Pancreas (tissue), 10 donors: ENCODE results near the gene MILR1. TPM values are rescaled to one million over a fixed set of nuclear protein-coding genes. Genes with fewer than 3 reads are reported as not detected.

Source experiments
- ATAC-seq, 4 donors: fragments of 200-7000 bp; cut with Tn5 transposase; one replicate each; pipeline versions ENCODE4 v1.8.0 to v1.9.1; 2020; ENCODE audit warnings: mild to moderate bottlenecking in 4 of 4, moderate library complexity in 4 of 4
- DNase-seq, 6 donors: peaks; one replicate each; pipeline ENCODE4 v3.0.0-alpha.2; 2020
- FAIRE-seq: peaks from 2 replicates; lab custom pipeline; 2012; peaks lifted over from hg19 to GRCh38; lab: Jason Lieb, UNC
- H3K27ac ChIP-seq, 4 donors: fragments of 200-600 bp; sonication (generic); 1 replicate in 3 of 4; 2 replicates in 1 of 4; pipeline versions ENCODE4 v1.5.0 to v1.8.0; 2020
- H3K27me3 ChIP-seq, 4 donors: fragments of 200-600 bp; one replicate each; pipeline ENCODE4 v1.8.0; 2021
- H3K36me3 ChIP-seq, 3 donors: fragments of 200-600 bp; sonication (generic) in 1 of 3; one replicate each; pipeline versions ENCODE4 v1.5.0 to v1.8.0; 2020 to 2021
- H3K4me1 ChIP-seq, 3 donors: fragments of 200-600 bp; one replicate each; pipeline ENCODE4 v1.8.0; 2021
- H3K4me3 ChIP-seq, 4 donors: fragments of 200-600 bp; sonication (generic) in 2 of 4; one replicate each; pipeline versions ENCODE4 v1.5.0 to v1.8.0; 2020 to 2021
- H3K9me3 ChIP-seq, 4 donors: fragments of 200-600 bp; one replicate each; pipeline ENCODE4 v1.8.0; 2021
- WGBS, 2 donors: extraction: QIAGEN DNeasy Blood & Tissue Kit; methylation state at CpG; one replicate each; pipeline ENCODE4 v1.1.7; 2013; 5-methylcytosine and 5-hydroxymethylcytosine counted together
- intact Hi-C, 3 donors: fragments of 100-400 bp; cut with DNase I; formaldehyde crosslinking; loops; one replicate each; pipeline versions ENCODE4 v1.11.1 to v1.14.2; 2022
- polyA plus RNA-seq, 2 donors: library from polyadenylated mRNA; stranded (reverse); fragments of 200-250 nt; gene quantifications; one replicate each; pipeline ENCODE4 v1.2.3, GENCODE V29; 2013
- total RNA-seq, 6 donors: library from RNA; stranded (reverse); fragmentation: NEBNext Ultra II Directional in 4 of 6; extraction: Animal tissue kit (Norgen Biotek cat#: 25700) in 4 of 6; gene quantifications; one replicate each; pipeline versions ENCODE4 v1.2.1 to v1.2.4, GENCODE V29; 2021 to 2023
- TF ChIP-seq, protein P1 (sequence below), 4 donors: fragments of 200-600 bp; sonication (generic) in 3 of 4; IDR thresholded peaks; one replicate each; pipeline versions ENCODE4 v1.5.0 to v1.8.0; 2021; ENCODE audit warnings: antibody characterized with exemption in 4 of 4
- donor health status: healthy with polysubstance abuse.
- donor health status: DM: no; HTN: no; CAD: no; lungs with moderate emphysema.
- donor health status: DM: no; HTN: no; CAD: no.
- donor health status: control.
- donor health status: control.
- donor health status: Bipolar disorder and iron deficiency.
- donor health status: DM: yes; HTN: yes; CAD: no.
- donor health status: DM: no; HTN: no; CAD: no.
- donor health status: DM: no; HTN: no; CAD: no.
- donor health status: DM: yes; HTN: yes; CAD: no.

Gene MILR1
- total and polyA plus RNA-seq, 8 donors = 0.51 to 6.3 (median 1.3) TPM

DNA sequence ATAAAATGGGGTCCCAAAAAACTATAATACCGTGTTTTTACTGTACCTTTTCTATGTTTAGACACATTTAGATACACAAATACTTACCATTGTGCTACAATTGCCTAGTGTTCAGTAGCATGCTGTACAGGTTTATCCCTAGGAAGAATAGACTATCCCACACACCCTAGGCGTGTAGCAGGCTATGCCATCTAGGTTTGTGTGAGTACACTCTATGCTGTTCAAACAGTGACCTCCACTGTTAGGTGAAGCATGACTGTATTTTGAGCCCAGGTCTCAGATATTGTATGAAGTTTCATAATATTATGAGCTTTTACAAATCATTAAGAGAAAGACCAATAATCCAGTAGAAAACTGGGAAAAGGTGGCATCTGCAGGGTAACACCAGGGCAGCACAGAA lies 23.6 kb downstream of the MILR1 start:
- intact Hi-C loops = no loop called here
- TF ChIP-seq, protein P1, sequence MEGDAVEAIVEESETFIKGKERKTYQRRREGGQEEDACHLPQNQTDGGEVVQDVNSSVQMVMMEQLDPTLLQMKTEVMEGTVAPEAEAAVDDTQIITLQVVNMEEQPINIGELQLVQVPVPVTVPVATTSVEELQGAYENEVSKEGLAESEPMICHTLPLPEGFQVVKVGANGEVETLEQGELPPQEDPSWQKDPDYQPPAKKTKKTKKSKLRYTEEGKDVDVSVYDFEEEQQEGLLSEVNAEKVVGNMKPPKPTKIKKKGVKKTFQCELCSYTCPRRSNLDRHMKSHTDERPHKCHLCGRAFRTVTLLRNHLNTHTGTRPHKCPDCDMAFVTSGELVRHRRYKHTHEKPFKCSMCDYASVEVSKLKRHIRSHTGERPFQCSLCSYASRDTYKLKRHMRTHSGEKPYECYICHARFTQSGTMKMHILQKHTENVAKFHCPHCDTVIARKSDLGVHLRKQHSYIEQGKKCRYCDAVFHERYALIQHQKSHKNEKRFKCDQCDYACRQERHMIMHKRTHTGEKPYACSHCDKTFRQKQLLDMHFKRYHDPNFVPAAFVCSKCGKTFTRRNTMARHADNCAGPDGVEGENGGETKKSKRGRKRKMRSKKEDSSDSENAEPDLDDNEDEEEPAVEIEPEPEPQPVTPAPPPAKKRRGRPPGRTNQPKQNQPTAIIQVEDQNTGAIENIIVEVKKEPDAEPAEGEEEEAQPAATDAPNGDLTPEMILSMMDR (IDR thresholded peaks at IDR 0.05) = no peak
- Histone ChIP-seq H3K27me3 (no peaks in the 10 kb centered on the region), H3K9me3 (no peaks in the 10 kb centered on the region), H3K4me1 (no peaks in the 10 kb centered on the region), H3K27ac (no peak overlapping the region), H3K4me3 (no peak overlapping the region), H3K36me3 (peaks cover 0 to 5% (median 0%) of the 10 kb centered on the region in 3 donors)
- ATAC-seq = no peak
- FAIRE-seq = no peak
- no peak for DNase-seq
- WGBS, 2 donors = 88 to 92% methylated on average over 2 of the region's 2 CpGs

DNA sequence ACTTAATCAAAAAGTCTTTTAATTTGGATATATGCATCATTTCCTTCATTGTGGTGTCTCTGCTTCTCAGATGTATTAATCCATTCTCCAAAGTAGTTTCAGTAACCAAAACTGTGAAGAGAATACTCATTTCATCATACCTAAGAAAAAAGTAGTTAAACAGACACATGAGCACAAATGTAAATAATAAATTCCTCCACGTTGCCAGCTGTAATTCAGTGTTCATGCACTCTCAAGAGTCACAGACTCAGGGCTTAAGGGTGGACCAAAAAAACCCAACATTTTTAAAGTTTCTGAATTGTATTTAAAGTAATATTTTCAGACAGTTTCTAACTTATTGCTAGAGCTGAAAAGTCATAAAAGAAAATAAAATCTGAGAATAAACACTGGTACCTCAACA lies 28.9 kb downstream of the MILR1 start:
- no peaks in the 10 kb centered on the region for H3K27me3 ChIP-seq
- intact Hi-C loops = no loop called here
- no peaks in the 10 kb centered on the region for H3K4me1 ChIP-seq
- H3K4me3 ChIP-seq = no peak overlapping the region
- no peaks in the 10 kb centered on the region for H3K9me3 ChIP-seq
- peaks cover 0 to 33% (median 0%) of the 10 kb centered on the region in 3 donors for H3K36me3 ChIP-seq
- no peak for FAIRE-seq
- whole genome bisulfite sequencing, 2 donors = 15 to 27% methylated on average over 1 of the region's 1 CpG
- ATAC-seq = no peak
- TF ChIP-seq, protein P1 (IDR thresholded peaks at IDR 0.05) = no peak
- no peak for DNase-seq
- no peak overlapping the region for H3K27ac ChIP-seq

DNA sequence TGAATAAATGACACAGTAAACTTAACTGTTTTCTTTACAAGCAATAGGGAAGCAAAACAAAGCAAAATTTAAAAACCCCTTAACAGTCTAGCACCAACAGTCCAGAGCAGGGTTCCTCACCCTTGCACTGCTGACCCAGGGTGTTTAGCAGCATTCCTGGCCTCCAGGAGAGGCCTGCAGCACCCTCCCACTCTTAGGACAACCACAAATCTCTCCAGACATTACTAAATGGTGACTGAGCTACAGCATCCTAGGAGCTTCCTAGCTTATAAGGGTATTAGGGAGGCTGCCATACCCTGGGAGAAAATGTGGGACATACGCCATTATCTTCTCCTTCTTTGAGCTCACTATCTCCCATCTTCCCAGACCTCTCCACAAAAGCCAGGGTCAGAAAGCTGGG lies 32.0 kb downstream of the MILR1 start:
- Histone ChIP-seq H3K4me1 (no peaks in the 10 kb centered on the region), H3K9me3 (no peaks in the 10 kb centered on the region), H3K36me3 (peaks cover 0 to 40% (median 0%) of the 10 kb centered on the region in 3 donors), H3K27ac (no peak overlapping the region), H3K4me3 (no peak overlapping the region), H3K27me3 (no peaks in the 10 kb centered on the region)
- TF ChIP-seq, protein P1 (IDR thresholded peaks at IDR 0.05) = no peak
- ATAC-seq (no peak), FAIRE-seq (no peak), DNase-seq (no peak)
- intact Hi-C loops = no loop called here
- 95 to 100% methylated on average over 1 of the region's 1 CpG for WGBS, 2 donors

DNA sequence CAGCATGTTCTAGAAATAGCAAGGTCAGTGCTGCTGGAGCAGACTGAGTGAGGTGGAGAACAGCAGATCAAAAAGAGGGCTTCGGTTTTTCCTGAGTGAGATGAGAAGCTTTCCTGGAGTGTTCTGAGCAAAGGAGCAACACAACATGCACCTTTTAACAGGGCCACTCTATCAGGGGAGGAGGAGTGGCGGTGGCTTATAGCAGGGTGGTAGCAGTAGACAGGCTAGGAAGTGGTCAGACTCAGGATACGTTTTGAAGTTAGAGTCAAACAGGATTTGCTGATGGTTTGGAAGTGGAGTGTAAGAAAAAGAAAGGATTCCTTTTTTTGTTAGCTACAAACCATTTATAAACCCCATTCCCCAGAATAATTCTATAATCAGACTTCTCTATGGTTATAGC lies 35.5 kb downstream of the MILR1 start:
- intact Hi-C loops = no loop called here
- FAIRE-seq (no peak), ATAC-seq (no peak), DNase-seq (no peak)
- H3K27me3 ChIP-seq = no peaks in the 10 kb centered on the region
- no peak overlapping the region for H3K27ac ChIP-seq
- no peaks in the 10 kb centered on the region for H3K4me1 ChIP-seq
- H3K36me3 ChIP-seq = peaks cover 0 to 26% (median 0%) of the 10 kb centered on the region in 3 donors
- TF ChIP-seq, protein P1 (IDR thresholded peaks at IDR 0.05) = no peak
- 90 to 92% methylated on average over 3 of the region's 3 CpGs for WGBS, 2 donors
- H3K4me3 ChIP-seq = no peak overlapping the region
- H3K9me3 ChIP-seq = no peaks in the 10 kb centered on the region

DNA sequence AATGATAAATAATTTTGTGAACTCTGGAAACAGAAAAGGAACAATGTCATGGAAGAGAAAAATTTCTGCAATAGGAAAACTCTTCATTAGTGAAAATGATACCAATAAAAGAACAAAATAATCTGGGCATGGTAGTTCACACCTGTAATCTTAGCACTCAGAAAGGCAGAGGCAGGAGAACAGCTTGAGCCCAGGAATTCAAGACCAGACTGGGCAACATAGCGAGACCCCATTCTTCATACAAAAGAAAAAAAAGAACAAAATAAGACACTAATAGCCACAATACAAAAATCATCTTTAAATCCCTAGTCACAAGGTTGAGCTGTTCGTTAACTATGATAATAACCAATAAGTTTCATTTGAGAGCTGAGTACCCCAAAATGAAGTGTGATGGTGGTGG lies 39.4 kb downstream of the MILR1 start:
- Histone ChIP-seq H3K4me1 (no peaks in the 10 kb centered on the region), H3K27me3 (no peaks in the 10 kb centered on the region), H3K36me3 (peaks cover 0 to 19% (median 0%) of the 10 kb centered on the region in 3 donors), H3K9me3 (no peaks in the 10 kb centered on the region), H3K4me3 (no peak overlapping the region), H3K27ac (no peak overlapping the region)
- no peak for FAIRE-seq
- intact Hi-C loops = no loop called here
- no peak for ATAC-seq
- TF ChIP-seq, protein P1 (IDR thresholded peaks at IDR 0.05) = no peak
- DNase-seq = no peak
- WGBS, 2 donors = 94 to 97% methylated on average over 2 of the region's 2 CpGs
